Stimulated activated CD8-positive, alpha-beta memory T cell treated with anti-CD3 and anti-CD28 coated beads, Interleukin-4, amount 100 ng/mL, for 1 hour (primary cell): ENCODE data around the gene HSF5.
"Not testable (repeated sequence)": the region's sequence is repeated elsewhere in the genome, so short reads cannot be mapped to it uniquely, and the experiment has no call there.

Source experiments
- DNase-seq, 2 donors: peaks; one replicate each; pipeline ENCODE4 v3.0.0-alpha.2; 2020; ENCODE audit warnings: low read depth in 2 of 2, low spot score in 1 of 2

Gene HSF5

GRCh38 chr17:58484600-58484999 lies 3.6 kb downstream of the HSF5 start:
- DNase-seq, result no peak

DNA sequence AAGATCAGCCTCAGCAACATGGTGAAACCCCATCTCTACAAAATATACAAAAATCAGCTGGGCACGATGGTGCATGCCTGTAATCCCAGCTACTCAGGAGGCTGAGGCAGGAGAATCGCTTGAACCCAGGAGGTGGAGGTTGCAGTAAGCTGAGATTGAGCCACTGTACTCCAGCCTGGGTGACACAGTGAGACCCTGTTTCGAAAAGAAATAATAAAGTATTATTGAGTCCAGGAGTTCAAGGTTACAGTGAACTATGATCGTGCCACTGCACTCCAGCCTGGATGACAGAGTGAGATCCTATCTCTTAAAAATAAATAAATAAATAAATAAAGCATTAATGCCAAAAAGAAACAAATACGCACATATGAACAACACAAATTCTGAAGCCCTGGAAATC lies 6.4 kb downstream of the HSF5 start:
- DNase-seq, result not testable (repeated sequence)

- no peak for DNase-seq
These were observed 8.1 kb downstream of the HSF5 start for GRCh38 chr17:58480090-58480489.

- no peak for DNase-seq
These were observed 11.4 kb downstream of the HSF5 start for GRCh38 chr17:58476812-58477211.

DNA sequence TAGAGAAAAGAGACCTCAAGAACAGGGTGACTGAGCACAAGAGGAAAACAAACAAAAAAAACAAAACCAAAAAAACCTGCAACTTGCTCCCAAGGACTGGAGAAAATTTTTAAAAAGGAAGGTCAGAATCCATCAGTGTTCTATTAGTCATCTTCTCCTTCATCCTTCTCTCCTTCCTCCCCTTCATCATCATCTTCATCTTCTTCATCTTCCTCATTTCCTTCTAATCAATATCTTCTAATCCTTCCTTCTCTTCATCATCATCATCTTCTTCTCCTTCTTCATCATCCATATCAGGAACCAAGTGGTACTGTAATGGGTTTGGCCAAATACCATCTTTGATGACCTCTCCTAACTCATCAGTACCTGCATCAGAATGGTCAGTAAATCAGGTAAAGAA lies 12.2 kb downstream of the HSF5 start:
- no peak for DNase-seq

DNA sequence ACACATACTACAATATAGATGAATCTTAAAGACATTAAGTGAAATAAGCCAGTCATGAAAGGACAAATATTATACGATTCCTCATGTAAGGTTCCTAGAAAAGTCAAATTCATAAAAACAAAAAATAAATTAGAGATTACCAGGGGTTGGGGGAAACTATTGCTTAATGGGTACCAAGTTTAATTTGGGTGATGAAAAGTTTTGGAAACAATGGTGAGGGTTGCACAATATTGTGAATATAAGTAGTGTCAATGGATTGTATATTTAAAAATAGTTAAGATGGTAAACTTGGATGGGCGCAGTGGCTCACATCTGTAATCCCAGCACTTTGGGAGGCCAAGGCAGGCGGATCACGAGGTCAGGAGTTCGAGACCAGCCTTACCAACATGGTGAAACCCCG lies 17.9 kb downstream of the HSF5 start:
- DNase-seq, result no peak

GRCh38 chr17:58468944-58469343 lies 19.3 kb downstream of the HSF5 start:
- no peak for DNase-seq

- no peak for DNase-seq
These were observed 32.7 kb downstream of the HSF5 start for GRCh38 chr17:58455491-58455890.

DNA sequence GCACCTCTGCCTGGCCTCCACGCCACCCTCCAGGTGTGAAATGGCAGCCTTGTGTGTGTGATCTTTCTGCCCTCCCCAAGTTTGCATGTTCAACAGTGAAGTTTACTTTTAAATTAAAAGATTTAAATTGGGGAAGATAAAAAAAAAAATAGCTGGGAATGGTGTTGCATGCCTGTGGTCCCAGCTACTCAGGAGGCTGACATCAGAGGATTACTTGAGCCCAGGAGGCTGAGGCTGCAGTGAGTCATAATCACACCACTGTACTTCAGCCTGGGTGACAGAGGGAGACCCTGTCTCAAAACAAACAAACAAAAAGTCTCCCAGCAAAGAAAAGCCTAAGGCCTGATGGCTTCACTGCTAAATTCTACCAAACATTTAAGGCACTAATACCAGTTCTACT lies 35.5 kb downstream of the HSF5 start:
- no peak for DNase-seq

DNA sequence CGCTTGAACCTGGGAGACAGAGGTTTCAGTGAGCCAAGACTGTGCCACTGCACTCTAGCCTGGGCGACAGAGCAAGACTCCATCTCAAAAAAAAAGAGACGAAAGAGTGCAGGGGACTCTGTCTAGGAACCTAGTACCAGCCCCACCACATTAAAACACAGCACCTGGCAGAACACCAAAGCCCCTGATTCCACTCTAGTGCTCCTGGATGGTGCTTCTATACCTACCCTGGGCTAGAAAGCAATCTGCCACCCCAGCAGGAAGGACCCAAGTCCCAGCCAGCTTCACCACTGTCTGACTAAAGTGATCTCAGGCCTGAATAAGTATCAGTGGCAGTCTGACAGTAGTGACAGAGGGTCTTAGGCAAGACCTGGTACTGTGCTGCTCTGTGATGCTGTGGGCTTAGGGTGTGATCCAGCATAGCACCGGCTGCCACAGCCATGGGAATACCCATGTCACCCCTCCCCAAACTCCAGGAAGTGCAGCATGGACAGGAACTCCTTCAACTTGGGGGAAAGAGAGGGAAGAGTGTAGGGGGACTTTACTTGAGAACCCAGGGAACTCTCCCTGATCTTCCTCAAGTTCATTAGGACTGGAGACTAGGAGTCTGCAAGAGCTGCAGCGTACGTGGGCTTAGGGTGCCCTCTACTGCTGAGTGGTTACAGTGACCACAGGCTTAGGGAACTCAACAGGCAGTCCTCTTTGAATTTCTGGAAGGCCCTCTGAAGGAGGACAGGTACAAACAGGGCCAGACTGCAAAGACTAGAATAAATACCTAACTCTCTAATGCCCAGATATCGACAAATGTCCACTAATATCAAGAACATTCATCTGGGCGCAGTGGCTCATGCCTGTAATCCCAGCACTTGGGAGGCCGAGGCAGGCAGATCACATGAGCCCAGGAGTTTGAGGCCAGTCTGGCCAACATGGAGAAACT lies 40.9 kb downstream of the HSF5 start:
- DNase-seq, result peak in 1 of 2 donors; percentile 29

DNA sequence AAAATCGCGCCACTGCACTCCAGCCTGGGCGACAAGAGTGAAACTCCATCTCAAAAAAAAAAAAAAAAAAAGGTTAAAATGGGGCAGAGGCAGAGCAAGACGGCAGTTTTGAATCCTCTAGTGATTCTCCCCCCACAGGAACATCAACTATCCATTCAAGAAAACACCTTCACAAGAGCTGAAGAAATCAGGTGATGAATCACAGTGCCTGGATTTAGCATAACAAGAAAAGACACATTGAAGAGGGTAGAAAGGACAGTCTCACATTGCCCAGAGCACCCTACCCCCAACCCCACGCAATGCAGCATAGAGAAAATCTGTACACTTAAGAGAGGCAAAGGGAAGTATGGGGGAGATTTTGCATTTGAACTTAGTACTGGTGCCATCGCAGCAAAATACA lies 42.1 kb downstream of the HSF5 start:
- DNase-seq, result no peak

- no peak for DNase-seq
These were observed 51.4 kb downstream of the HSF5 start for GRCh38 chr17:58436805-58437239.

DNA sequence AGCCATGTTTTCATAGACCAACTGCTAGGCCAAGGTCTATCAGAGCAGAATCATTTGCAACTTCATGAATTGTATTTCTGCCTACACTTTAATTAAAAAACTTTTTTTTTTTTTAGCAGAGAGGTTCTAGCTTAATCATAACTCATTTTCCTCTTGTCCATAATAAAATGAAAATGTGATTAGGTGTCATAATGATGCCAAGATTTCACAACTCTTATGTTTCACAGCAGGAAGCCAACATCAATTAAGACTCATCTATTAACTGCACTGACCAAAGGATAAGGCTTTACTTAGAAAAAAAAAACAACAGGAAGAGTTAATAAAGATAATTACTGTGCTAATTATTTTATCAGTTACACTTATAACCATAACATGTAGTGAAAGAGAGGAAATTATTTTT lies 52.0 kb downstream of the HSF5 start:
- DNase-seq, result no peak

- no peak for DNase-seq
These were observed 55.2 kb downstream of the HSF5 start for GRCh38 chr17:58432806-58433573.

- no peak for DNase-seq
These were observed 60.4 kb downstream of the HSF5 start for GRCh38 chr17:58427807-58428206.

DNA sequence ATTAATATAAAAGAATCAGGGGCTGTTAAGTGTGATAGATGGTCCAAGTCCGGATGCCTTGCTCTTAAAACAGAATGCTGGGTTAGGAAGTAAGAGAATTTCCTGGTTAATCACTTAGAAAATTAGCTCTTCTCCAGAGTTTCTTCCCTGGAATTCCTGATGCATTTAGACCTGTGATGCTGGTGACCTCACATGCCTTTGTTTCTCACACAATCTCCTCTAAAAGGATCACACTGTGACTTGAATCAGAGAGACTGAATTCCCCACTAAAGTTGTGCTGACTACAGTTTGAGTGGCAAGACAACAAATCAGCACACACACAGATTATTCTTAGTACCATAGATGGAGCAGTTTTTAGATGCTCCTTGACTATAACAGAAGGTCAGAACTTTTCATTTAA lies 66.5 kb downstream of the HSF5 start:
- no peak for DNase-seq

- DNase-seq, result no peak
These were observed 67.4 kb downstream of the HSF5 start for GRCh38 chr17:58420827-58421226.

DNA sequence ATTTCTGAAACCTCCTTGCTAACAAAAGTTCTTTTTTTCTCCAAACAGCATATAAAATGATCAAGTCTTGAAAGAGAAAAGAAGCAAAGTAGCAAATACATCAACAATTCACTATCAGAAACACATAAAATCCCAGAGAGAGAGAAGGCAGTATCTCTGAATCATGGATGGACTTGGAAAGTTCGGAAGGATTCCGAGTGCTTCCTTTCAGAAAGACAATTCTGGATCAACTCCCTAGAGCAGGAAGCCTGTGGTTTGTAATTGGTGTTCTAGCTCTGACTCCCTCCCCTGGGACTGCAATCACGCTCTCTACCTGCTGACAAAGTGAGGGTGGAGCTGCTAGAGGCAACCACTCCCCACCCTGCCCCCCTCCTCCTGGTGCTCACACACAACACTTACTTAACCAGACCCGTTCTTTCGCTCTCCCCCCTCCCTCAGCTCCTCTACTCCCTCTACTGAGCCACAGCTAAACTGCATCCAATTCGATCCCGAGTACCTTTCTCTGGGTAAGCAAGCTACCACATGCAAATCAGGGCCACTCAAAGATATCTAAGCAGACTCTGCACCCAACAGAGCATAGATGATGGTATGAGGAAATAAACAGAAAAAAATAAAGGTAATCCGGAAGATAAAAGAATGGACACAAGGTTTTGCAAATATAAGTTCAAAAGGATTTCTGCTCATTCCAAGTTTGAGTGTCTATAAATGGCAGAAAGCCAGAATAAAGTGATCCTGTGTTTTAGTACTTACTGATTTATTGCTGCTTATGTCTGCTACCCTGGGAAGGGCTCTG lies 70.7 kb downstream of the HSF5 start, which contains the start of gene RNF43:
Gene RNF43, minus strand, starts transcription at position 235 of the 793 bp plus-strand sequence. CDS start 1,957 bp downstream, outside the sequence.
- DNase-seq, result peak; percentile 32 to 74

DNA sequence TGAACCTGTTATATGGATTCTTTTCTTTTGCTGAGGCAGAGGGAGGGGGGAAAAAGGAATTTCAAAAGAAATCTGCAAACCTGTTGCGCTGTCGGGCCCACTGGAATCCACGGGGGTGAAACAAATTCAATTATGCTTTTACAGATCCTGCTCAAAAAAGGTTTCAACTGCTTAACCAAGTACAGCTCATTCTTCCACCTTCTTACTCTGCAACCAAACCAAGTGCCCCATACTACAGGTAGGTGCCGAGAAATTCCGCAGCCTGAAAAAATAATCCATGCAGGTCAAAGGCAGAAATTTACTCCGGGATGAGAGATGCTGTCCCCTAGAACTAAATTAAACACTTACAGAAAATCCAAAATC lies 71.3 kb downstream of the HSF5 start:
- no peak for DNase-seq

- no peak for DNase-seq
These were observed 71.8 kb downstream of the HSF5 start for GRCh38 chr17:58416396-58416795.

DNA sequence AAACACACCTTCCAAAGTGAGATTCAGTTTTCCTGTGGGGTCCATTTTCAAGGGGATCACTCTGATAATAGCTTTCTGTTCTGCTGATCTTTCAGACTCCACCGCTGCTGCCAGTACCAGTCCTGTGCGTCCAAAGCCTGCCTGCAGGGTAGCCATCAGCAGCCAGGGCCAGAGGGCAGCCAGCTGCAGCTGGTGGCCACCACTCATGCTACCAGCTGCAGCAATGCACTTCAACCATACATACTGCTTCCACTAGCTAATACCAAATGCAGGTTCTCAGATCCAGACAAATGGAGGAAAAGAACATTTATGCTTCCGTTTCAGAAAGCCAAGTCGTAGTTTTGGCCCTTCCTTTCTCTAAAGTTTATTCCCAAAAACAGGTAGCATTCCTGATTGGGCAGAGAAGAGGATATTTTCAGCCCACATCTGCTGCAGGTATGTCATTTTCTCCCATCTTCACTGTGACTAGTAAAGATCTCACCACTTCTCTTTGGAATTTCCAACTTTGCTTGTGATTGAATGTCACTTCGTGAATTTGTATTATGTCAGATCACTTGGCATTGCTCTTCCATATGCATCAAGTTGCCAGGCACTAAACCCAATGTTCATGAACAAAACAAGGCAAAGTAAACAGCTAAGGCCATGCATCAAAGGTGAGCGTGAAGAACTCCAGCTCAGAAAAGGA lies 72.7 kb downstream of the HSF5 start:
- DNase-seq, result no peak
